Right renal pelvis (tissue), 4 donors: ENCODE results near the gene SLC7A10. TPM values are rescaled to one million over a fixed set of nuclear protein-coding genes. Genes with fewer than 3 reads are reported as not detected.
"Not testable (repeated sequence)": the region's sequence is repeated elsewhere in the genome, so short reads cannot be mapped to it uniquely, and the experiment has no call there.

Experiments
- DNase-seq, 4 donors: peaks; one replicate each; pipeline ENCODE4 v3.0.0-alpha.2; 2013; ENCODE audit warnings: low read depth in 4 of 4, low spot score in 3 of 4, missing footprints in 1 of 4
- polyA plus RNA-seq, 4 donors: library from polyadenylated mRNA; unstranded; fragments of 120-200 nt; gene quantifications; one replicate each; pipeline ENCODE4 v1.2.1, GENCODE V29; 2013; ENCODE audit not compliant: insufficient read length in 4 of 4

Gene SLC7A10
- polyA plus RNA-seq, 4 donors: 0.27 to 0.54 (median 0.40) TPM

DNA sequence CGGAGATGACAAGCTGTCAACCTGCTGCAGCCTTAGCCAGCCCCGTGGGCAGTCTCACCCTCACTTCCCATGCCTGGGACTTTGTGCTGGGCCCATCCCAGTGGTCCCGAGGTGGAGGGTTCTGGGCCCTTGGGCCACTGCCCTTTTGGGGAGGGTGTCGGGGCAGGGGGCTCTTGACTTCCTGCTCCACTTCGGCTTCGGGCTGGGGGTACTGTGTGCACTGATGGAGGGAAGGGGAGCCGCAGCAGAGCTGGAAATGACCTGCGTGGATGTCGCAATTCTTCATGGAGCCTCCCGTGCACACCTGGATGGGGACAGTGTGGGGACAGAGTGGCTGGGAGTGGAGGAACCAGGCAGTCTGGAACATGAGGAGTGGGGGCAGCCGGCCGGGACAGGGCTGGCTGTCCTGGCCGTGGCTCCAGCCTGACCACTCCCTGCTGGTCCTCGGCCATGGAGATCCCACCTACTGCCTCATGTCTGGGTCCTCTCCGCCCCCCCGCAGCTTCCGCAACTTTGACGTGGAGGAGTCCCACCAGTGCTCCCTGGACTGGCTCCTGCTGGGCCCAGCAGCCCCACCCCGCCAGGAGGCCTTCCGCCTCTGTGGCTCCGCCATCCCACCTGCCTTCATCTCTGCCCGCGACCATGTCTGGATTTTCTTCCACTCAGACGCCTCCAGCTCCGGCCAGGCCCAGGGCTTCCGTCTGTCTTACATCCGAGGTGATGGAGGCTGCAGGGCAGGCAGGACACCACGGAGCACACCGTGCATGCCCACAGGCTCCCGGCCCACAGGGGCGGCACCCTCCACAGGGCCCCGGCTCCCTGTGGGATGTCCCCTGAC lies 21.3 kb downstream of the SLC7A10 start:
- DNase-seq: no peak

DNA sequence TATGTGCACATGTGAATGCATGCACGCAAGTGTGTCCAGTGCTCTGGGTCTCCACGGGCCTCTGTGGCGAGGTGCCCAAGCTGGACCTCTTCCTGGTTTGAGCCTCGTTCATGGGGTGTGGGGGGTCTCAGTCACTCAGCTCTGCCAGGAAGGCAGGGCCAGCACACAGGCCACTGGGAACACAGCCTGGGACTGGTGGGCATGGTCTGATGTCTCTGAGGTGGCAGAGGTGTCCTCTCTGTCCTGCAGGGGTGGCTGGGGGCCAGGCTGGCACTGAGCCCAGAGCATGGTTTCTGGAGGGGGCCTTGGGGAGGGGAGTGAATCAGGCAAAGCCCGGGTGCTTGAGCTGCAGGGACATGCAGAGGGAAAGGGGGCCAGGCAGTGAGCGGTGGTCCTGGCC lies 22.1 kb downstream of the SLC7A10 start:
- no peak for DNase-seq

DNA sequence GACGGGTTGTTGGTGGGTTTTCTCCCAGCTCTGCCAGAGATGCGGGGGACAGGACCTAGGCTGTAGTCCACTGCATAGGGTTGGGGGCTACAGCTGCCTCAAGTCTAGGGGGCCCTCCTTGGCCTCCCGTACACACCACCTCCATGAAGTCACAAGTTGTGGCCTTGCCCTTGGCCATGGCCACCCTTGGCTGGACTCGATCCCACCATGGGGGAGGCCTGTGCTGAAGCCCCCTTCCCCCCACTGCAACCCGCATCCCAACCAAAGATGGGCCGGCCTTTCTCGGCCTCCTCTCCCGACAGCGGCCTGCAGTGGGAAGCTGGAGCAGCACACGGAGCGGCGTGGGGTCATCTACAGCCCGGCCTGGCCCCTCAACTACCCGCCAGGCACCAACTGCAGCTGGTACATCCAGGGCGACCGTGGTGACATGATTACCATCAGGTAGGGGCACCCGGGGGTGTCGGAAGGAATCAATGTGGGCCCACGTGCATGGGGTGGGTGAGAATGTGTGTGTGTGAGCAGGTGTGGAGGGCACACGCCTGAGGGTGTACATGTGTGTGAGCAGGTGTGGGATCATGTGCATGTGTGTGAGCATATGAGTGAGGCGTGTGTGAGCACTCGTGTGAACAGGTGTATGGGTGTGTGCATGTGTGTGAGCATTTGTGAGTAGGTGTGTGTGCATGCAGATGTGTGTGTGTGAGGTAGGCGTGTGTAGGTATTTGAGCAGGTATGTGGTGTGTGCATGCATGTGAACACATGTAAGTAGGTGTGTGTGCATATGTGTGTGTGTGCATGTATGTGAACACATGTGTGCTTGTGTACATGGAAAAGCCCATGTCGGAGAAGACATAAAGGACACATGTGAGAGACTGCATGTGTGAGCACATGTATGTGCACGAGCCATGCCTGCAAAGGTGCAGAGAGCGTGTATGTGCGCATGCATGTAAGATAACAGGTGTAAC lies 22.8 kb downstream of the SLC7A10 start:
- DNase-seq: no peak

- DNase-seq: no peak
Measured at GRCh38 chr19:33201886-33202545, 23.6 kb downstream of the SLC7A10 start.

DNA sequence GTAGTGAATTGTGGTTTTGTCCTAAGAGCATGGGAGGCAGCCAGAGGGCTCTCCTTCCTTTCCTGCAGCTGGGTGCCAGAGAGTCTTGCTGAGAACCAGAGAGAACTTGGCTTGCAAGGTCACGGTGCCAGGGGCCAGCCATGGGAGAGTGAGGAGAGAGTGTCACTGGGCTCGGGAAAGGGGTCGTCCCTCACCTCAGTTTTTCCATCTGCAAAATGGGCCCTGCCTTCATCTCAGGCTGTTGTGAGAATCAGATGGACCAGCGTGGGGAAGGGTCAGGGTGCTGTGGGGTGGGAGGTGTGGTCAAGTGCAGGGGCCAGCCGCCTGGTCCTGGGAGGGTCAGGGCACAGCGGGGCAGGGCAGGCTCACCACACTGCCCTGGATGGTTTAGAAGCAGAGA lies 24.2 kb downstream of the SLC7A10 start:
- DNase-seq: no peak

- DNase-seq: no peak
Measured at GRCh38 chr19:33199441-33200265, 26.0 kb downstream of the SLC7A10 start.

DNA sequence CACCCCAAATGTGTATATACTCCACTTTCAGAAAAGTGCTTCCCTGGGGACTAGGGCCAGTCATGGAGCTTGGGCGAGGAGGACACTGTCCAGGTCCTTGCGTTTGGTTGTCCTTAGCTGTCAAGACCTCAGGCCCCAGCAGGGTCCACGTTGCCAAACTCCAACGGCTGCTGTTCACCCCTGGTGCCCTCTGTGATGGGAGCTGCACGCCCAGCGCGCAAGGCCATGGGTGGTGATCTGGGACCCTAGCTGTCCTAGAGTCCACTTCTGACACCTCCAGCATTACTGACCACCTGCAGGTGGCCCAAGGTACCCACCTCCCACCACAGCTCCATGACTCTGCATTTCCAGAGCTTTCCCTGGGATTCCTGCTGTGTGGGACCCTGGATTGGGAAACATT lies 27.5 kb downstream of the SLC7A10 start:
- DNase-seq: no peak

DNA sequence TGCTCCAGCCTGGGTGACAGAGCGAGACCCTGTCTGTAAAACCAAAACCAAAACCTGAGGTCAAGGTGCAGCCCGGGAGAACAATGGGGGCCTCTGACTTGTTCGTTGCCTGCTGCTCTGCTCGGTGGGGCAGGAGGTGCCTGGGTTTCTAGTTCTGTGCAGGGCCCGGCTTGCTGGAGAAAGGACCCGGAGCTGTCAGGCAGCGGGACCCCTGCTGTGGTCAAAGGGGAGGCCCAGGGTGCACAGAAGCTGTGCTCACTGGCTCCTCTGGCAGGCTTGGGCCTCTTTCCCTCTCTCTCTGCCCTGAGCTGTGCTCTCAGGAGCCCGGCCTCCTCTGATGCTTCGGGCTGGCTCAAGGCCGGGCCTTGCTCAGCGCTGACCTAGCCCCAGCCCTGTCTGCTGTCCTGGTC lies 28.1 kb downstream of the SLC7A10 start:
- DNase-seq: no peak

- DNase-seq: no peak
Measured at GRCh38 chr19:33196446-33197193, 29.0 kb downstream of the SLC7A10 start.

- no peak for DNase-seq
Measured at GRCh38 chr19:33195645-33196347, 29.9 kb downstream of the SLC7A10 start.

DNA sequence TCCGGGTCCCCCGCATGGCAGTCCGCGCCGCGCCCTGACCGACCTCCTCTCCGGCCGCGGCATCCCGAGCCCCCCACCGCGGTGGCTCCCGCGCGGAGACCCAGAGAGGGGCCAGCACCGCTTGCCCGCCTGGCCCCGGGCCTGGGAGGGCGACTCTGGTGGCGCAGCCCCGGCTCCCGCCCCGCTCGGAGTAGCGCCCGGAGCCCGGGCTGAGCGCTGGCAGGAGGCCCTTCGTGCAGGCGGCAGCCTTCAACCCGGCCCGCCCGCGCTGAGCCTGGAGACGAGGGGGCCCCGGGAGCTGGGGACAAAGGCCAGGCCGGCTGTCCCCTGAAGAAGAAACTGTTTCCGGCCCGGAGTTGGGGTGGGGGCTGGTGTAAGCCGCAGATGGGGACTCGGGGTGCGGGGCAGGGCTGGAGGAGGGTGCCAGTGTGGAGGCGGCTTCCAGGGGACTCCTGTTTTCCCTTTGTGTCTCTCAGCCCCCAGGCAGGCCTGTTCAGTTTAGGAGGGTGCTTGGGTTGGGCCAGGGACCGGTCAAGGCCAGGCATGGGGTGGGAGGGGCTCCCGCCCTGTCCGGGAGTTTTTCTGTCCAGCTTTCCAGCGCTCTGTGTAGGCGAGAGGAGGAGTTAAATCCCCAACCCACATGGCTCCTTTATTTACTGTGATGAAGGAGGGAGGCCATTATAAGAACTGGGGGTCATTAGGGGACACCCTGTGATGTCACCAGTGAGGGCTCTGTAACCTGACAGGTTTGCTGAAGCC lies 30.6 kb downstream of the SLC7A10 start:
- no peak for DNase-seq

DNA sequence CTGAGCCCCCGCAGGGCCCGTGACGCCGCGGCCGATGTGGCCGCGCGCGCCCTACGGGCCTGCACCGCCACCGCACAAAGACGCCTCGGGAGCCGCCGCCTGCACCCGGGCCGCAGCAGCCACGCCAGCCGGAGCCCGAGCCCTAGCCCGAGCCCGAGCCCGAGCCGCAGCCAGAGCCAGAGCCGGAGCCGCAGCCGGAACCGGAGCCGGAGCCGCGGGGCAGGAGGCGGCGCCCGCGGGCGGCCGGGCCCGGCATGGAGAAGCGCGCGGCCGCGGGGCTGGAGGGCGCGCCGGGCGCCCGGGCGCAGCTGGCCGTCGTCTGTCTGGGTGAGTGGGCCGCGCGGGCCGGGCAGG lies 31.1 kb downstream of the SLC7A10 start:
- DNase-seq: no peak

- DNase-seq: no peak
Measured at GRCh38 chr19:33193865-33194362, 31.7 kb downstream of the SLC7A10 start, which contains the start of gene LRP3. LRP3 (plus strand) TSS chr19:33194330; CDS start chr19:33194786, 456 bp downstream.

DNA sequence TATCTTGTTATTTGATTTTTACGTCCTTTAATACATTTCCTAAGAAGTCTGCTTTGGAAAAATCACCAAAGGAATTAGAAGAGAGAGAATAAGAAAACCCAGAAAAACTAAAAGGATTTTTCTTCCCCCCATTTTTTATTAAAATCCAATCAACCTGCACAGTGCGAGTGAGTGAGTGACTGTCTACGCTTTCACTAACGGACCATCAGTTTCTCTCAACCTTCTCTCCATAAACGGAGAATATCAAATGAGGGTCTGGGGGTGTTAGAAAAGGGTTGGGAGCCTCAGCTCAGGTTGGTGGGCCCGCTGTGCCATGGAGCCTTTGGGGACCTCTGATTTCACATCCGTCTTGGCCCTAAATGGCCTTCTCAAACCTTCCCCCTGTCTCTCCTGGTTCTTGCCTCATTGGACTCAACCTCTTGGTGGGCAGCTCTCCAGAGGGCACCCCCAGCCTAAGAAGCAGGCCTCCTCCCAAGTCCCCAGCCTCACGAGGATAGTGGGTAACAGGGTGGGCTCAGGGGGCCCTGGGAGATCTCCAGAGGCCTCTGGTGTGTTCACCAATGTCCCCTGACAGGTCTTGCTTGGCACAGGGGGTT lies 32.3 kb downstream of the SLC7A10 start:
- DNase-seq: no peak

DNA sequence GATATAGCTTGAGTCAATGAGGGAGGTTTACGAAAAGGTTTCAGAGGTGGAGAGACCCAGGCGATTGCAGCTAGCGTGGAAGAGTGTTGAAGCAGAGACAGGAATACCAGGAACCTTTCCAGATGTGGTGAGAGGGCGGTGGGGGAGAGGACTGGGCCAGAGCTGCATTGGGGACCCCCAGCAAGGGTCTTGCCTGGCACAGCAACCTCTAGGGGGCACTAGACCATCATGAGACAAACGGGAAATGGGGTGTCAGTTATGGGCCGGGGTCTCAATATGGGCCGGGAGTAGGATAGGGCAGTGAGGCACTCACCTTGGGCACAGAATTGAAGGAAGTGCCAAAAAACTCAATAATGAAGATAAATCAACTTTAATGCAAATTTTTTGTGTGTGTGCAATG lies 33.6 kb downstream of the SLC7A10 start:
- no peak for DNase-seq

GRCh38 chr19:33191501-33191900 lies 34.1 kb downstream of the SLC7A10 start:
- no peak for DNase-seq

DNA sequence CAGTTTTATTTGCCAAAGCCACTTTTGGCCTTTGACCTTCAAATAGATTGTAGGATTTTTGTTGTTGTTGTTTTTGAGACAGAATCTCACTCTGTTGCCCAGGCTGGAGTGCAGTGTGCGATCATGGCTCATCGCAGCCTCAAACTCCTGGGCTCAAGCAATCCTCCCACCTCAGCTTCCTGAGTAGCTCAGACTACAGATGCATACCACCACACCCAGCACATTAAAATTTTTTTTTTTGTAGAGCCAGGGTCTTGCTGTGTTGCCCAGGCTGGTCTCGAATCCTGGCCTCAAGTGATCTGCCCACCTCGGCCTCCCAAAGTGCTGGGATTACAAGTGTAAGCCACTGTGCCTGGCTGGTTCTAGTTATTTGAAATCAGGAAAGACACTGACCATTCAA lies 34.6 kb downstream of the SLC7A10 start:
- not testable (repeated sequence) for DNase-seq
